PC-3 (cell line): ENCODE measurements around the gene GAGE12J. TPM values are rescaled to one million over a fixed set of nuclear protein-coding genes. Genes with fewer than 3 reads are reported as not detected.
"Not testable (repeated sequence)": the region's sequence is repeated elsewhere in the genome, so short reads cannot be mapped to it uniquely, and the experiment has no call there.

Source experiments
- ATAC-seq: fragments of 200-7000 bp; cut with Tn5 transposase; 2 replicates; pipeline ENCODE4 v1.9.1; 2020; ENCODE audit warnings: mild to moderate bottlenecking, moderate library complexity
- BruUV-seq: library from RNA; stranded (reverse); fragments of 400-500 nt; replicated peaks from 2 replicates; lab custom pipeline; 2021; lab: Mats Ljungman, UMichigan
- CTCF ChIA-PET: fragments of 300-600 bp; sonication (Branson Sonifier 250); formaldehyde crosslinking; loops from one replicate; lab custom pipeline; 2022; ENCODE audit warnings: antibody characterized with exemption; lab: Charles Lee
- POLR2A ChIA-PET: fragments of 300-600 bp; sonication (Branson Sonifier 250); formaldehyde crosslinking; loops from one replicate; lab custom pipeline; 2022; ENCODE audit warnings: antibody characterized with exemption; ENCODE audit not compliant: unreplicated experiment; lab: Charles Lee
- DNase-seq: peaks from one replicate; pipeline ENCODE4 v3.0.0-alpha.2; 2015
- H2AFZ ChIP-seq: fragments of 300-600 bp; sonication (generic); 2 replicates; pipeline ENCODE4 v1.6.0; 2016; ENCODE audit warnings: antibody characterized with exemption, low read length
- H3F3A ChIP-seq: fragments of 300-600 bp; sonication (generic); one replicate; pipeline ENCODE4 v1.6.0; 2017; ENCODE audit warnings: antibody characterized with exemption, low read length, control low read depth, mild to moderate bottlenecking; ENCODE audit not compliant: unreplicated experiment
- H3K27ac ChIP-seq: fragments of 300-600 bp; sonication (generic); 2 replicates; pipeline ENCODE4 v1.5.1; 2016; ENCODE audit warnings: mild to moderate bottlenecking, low read length
- H3K27me3 ChIP-seq: fragments of 300-600 bp; sonication (generic); 2 replicates; pipeline ENCODE4 v1.6.1; 2016; ENCODE audit warnings: low read length, mixed read lengths
- H3K36me3 ChIP-seq: fragments of 300-600 bp; sonication (generic); 2 replicates; pipeline ENCODE4 v1.6.1; 2016; ENCODE audit warnings: low read depth, mixed run types, low read length, mixed read lengths
- H3K4me1 ChIP-seq: fragments of 300-600 bp; sonication (generic); 2 replicates; pipeline ENCODE4 v1.5.1; 2016; ENCODE audit warnings: low read length; ENCODE audit not compliant: insufficient read depth
- H3K4me2 ChIP-seq: fragments of 300-600 bp; sonication (generic); 2 replicates; pipeline ENCODE4 v1.6.0; 2016; ENCODE audit warnings: low read length
- H3K4me3 ChIP-seq: fragments of 300-600 bp; sonication (generic); 2 replicates; pipeline ENCODE4 v1.5.1; 2016; ENCODE audit warnings: mild to moderate bottlenecking, low read length, mixed read lengths
- H3K79me2 ChIP-seq: fragments of 300-600 bp; sonication (generic); 2 replicates; pipeline ENCODE4 v1.6.1; 2017; ENCODE audit warnings: low read length, mixed read lengths
- H3K9ac ChIP-seq: fragments of 300-600 bp; sonication (generic); 2 replicates; pipeline ENCODE4 v1.6.0; 2016; ENCODE audit warnings: mild to moderate bottlenecking, low read length
- H3K9me2 ChIP-seq: fragments of 300-600 bp; sonication (generic); replicated peaks from 2 replicates; pipeline ENCODE4 v1.6.1; 2016; ENCODE audit warnings: mixed run types, low read length, mixed read lengths
- H3K9me3 ChIP-seq: fragments of 300-600 bp; sonication (generic); 2 replicates; pipeline ENCODE4 v1.6.1; 2016; ENCODE audit warnings: low read length, mixed read lengths
- H4K20me1 ChIP-seq: fragments of 300-600 bp; sonication (generic); 2 replicates; pipeline ENCODE4 v1.6.1; 2016; ENCODE audit warnings: low read length, mixed read lengths
- EZH2 ChIP-seq: fragments of 300-600 bp; sonication (generic); IDR thresholded peaks from one replicate; pipeline ENCODE4 v1.6.1; 2017; ENCODE audit warnings: antibody characterized with exemption, mild to moderate bottlenecking, low read length; ENCODE audit not compliant: unreplicated experiment
- EZH2phosphoT487 ChIP-seq: fragments of 300-600 bp; sonication (generic); IDR thresholded peaks from 2 replicates; pipeline ENCODE4 v1.6.1; 2018; ENCODE audit warnings: mild to moderate bottlenecking, antibody characterized with exemption, low read length, borderline replicate concordance
- intact Hi-C: fragments of 100-400 bp; cut with micrococcal nuclease; formaldehyde crosslinking; loops from 2 replicates; pipeline ENCODE4 v1.9.0; 2023
- total RNA-seq: library from RNA; depleted of rRNA; stranded (reverse); fragments of >200 nt; gene quantifications from 2 replicates; pipeline ENCODE4 v1.2.3, GENCODE V29; 2014
- TF ChIP-seq, protein P1 (sequence below): fragments of 300-600 bp; sonication (generic); conservative IDR thresholded peaks from 2 replicates; pipeline ENCODE4 v1.5.1; 2017; ENCODE audit warnings: antibody characterized with exemption, low read depth, mild to moderate bottlenecking, low read length

The GAGE12J gene
- total RNA-seq, 1 experiment from 2014 or later: not detected

DNA sequence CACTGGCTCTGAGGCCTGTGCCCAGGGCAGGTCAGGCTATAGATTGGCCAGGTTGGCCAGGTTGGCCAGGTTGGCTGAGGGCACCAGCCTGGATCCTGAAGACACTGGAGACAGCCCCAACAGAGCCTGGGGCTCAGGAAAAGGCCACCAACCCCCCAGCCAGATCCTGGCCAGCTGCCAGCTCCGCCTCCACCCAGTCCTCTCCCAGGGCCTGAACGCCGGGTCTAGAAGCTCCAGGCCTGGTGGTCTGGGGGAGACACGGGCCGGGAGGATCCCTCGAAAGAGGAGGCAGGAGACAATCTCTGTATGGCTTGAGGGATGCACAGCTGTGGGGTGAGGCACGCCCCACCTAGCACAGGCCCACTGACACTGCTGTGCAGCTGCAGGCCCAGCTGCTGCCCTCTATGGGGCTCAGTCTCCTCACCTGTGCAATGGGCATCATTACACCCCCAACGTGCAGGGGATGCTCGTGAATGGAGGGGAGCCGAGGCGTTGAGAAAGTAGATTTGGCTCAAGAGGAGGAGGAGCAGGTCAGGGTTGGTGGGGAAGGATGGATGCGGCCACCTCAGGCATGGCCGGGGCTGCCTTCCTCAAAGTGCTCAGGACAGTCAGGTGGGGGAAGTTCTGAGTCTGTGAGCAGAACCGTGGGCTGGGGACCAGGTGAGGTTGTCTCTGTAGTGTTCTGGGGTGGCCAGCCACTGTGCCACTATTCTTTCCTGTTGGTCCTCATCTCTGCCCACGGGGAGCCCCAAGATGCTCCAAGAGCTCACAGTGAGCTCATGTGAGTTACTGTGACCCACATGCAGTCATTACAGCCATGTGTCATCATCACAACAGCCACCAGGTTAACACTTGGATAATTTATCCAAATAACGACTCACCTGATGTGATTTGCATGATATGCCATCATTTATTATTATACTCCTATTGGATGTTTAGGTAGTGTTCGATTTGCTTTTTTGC, 29.2 kb upstream of the GAGE12J start:
- no peak overlapping the region for H3K27ac ChIP-seq
- ChIA-PET POLR2A (no interaction called here), CTCF (interaction anchor here (0.9 kb wide), 1 partner anchor 100 kb away, joined by 3 read pairs; no protein-coding TSS in a partner anchor)
- intact Hi-C loops: loop anchor here (2.0 kb wide), 2 partner anchors 462 to 546 kb away; no protein-coding TSS in a partner anchor
- TF ChIP-seq EZH2 (no peak), EZH2phosphoT487 (no peak)
- TF ChIP-seq, protein P1, sequence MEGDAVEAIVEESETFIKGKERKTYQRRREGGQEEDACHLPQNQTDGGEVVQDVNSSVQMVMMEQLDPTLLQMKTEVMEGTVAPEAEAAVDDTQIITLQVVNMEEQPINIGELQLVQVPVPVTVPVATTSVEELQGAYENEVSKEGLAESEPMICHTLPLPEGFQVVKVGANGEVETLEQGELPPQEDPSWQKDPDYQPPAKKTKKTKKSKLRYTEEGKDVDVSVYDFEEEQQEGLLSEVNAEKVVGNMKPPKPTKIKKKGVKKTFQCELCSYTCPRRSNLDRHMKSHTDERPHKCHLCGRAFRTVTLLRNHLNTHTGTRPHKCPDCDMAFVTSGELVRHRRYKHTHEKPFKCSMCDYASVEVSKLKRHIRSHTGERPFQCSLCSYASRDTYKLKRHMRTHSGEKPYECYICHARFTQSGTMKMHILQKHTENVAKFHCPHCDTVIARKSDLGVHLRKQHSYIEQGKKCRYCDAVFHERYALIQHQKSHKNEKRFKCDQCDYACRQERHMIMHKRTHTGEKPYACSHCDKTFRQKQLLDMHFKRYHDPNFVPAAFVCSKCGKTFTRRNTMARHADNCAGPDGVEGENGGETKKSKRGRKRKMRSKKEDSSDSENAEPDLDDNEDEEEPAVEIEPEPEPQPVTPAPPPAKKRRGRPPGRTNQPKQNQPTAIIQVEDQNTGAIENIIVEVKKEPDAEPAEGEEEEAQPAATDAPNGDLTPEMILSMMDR: no peak
- H3K4me1 ChIP-seq: no peaks in the 10 kb centered on the region
- H3K9me2 ChIP-seq: no peaks in the 10 kb centered on the region
- H3F3A ChIP-seq: no peaks in the 10 kb centered on the region
- H3K4me2 ChIP-seq: no peak overlapping the region
- no peaks in the 10 kb centered on the region for H4K20me1 ChIP-seq
- H3K9me3 ChIP-seq: no peaks in the 10 kb centered on the region
- no peaks in the 10 kb centered on the region for H3K27me3 ChIP-seq
- H3K36me3 ChIP-seq: no peaks in the 10 kb centered on the region
- H3K4me3 ChIP-seq: no peak overlapping the region
- no peak for ATAC-seq
- H2AFZ ChIP-seq: no peak overlapping the region
- no TSS peak for BruUV-seq
- no peak for DNase-seq
- no peak overlapping the region for H3K9ac ChIP-seq
- no peaks in the 10 kb centered on the region for H3K79me2 ChIP-seq

DNA sequence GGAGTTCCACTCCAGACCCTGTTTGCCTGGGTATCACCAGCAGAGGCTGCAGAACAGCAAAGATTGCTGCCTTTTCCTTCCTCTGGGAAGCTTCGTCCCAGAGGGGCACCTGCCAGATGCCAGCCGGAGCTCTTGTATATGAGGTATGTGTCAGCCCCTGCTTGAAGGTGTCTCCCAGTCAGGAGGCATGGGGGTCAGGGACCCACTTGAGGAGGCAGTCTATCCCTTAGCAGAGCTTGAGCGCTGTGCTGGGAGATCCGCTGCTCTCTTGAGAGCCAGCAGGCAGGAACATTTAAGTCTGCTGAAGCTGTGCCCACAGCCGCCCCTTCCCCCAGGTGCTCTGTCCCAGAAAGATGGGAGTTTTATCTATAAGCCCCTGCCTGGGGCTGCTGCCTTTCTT, 22.5 kb upstream of the GAGE12J start:
- CTCF ChIA-PET, intact Hi-C loops: not testable (repeated sequence)

DNA sequence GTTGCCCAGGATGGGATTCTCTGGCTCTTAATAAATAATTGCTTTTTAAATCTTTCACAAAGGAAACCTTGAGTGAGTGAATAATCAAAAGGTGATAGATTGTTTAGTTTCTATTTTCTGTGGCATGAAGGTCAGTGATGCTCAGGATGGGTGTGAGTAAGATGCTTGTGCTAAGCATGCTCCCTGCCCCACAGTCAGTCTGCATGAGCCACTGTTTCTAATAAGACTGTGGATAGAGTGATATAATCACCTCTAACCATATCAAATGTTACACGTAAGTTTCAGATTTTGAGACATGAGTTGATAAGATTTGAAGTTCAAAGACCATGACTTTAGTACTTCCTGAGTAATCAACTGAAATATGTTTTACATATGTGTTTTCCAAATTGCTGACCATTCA, 21.1 kb upstream of the GAGE12J start:
- H3K79me2 ChIP-seq: no peaks in the 10 kb centered on the region
- H3F3A ChIP-seq: no peaks in the 10 kb centered on the region
- H3K4me2 ChIP-seq: no peak overlapping the region
- no peak for ATAC-seq
- DNase-seq: no peak
- no peaks in the 10 kb centered on the region for H3K4me1 ChIP-seq
- H3K27me3 ChIP-seq: no peaks in the 10 kb centered on the region; the same call in 1 of the 2 replicates
- TF ChIP-seq EZH2 (no peak), EZH2phosphoT487 (no peak)
- TF ChIP-seq, protein P1: no peak
- CTCF ChIA-PET: no interaction called here
- H3K9ac ChIP-seq: no peak overlapping the region
- intact Hi-C loops: no loop called here
- H3K36me3 ChIP-seq: no peaks in the 10 kb centered on the region
- POLR2A ChIA-PET: no interaction called here
- H3K9me3 ChIP-seq: no peaks in the 10 kb centered on the region
- BruUV-seq: no TSS peak
- no peak overlapping the region for H2AFZ ChIP-seq
- no peaks in the 10 kb centered on the region for H3K9me2 ChIP-seq
- no peak overlapping the region for H3K27ac ChIP-seq
- H4K20me1 ChIP-seq: no peaks in the 10 kb centered on the region
- no peak overlapping the region for H3K4me3 ChIP-seq

More for the DNA sequence above, 22.5 kb upstream of the GAGE12J start:
- H3K27me3 ChIP-seq, BruUV-seq, H3K9me3 ChIP-seq, H3K4me2 ChIP-seq, H3K27ac ChIP-seq, H3F3A ChIP-seq, ATAC-seq, H3K36me3 ChIP-seq, POLR2A ChIA-PET, H3K4me1 ChIP-seq, DNase-seq, H3K4me3 ChIP-seq, H3K79me2 ChIP-seq, H4K20me1 ChIP-seq, H3K9ac ChIP-seq, H2AFZ ChIP-seq, H3K9me2 ChIP-seq: not testable (repeated sequence)
